SK-N-MC (cell line): ENCODE results near the gene SBSN.
"Not testable (repeated sequence)": the region's sequence is repeated elsewhere in the genome, so short reads cannot be mapped to it uniquely, and the experiment has no call there.

ENCODE experiments used
- DNase-seq: peaks from one replicate; pipeline ENCODE4 v3.0.0-alpha.2; 2011; ENCODE audit warnings: low read depth, low spot score
- H3K27ac ChIP-seq: fragments of 200-600 bp; sonication (generic); 2 replicates; pipeline ENCODE4 v1.5.1; 2016; ENCODE audit warnings: mixed run types
- H3K36me3 ChIP-seq: fragments of 200-600 bp; sonication (generic); 2 replicates; pipeline ENCODE4 v1.6.1; 2017; ENCODE audit warnings: antibody characterized with exemption, low read length, mixed read lengths; ENCODE audit not compliant: insufficient read depth
- H3K4me3 ChIP-seq: fragments of 200-600 bp; sonication (generic); 2 replicates; pipeline ENCODE4 v1.5.1; 2016
- H3K9ac ChIP-seq: fragments of 200-600 bp; sonication (generic); 2 replicates; pipeline ENCODE4 v1.8.0; 2017; ENCODE audit warnings: mixed run types, mixed read lengths; ENCODE audit not compliant: insufficient read length
- H3K9me3 ChIP-seq: fragments of 200-600 bp; sonication (generic); 2 replicates; pipeline ENCODE4 v1.6.1; 2017; ENCODE audit warnings: low read depth, mild to moderate bottlenecking, antibody characterized with exemption, low read length, moderate library complexity, mixed read lengths
- EZH2 ChIP-seq: fragments of 200-600 bp; sonication (generic); IDR thresholded peaks from one replicate; pipeline ENCODE4 v1.6.1; 2017; ENCODE audit warnings: antibody characterized with exemption
- FOXP2 ChIP-seq: optimal IDR thresholded peaks from 2 replicates; pipeline ENCODE3; 2011; ENCODE audit warnings: mild to moderate bottlenecking, moderate library complexity; ENCODE audit not compliant: insufficient read depth; ENCODE audit errors: extremely low read length, control extremely low read depth
- POLR2AphosphoS5 ChIP-seq: IDR thresholded peaks from 2 replicates; pipeline ENCODE4 v1.6.1; 2012; ENCODE audit warnings: mild to moderate bottlenecking, low read depth, low read length, borderline replicate concordance

SBSN gene

GRCh38 chr19:35484252-35485036 lies 43.7 kb downstream of the SBSN start:
- no peaks in the 10 kb centered on the region for H3K9me3 ChIP-seq

GRCh38 chr19:35483089-35483488 lies 45.0 kb downstream of the SBSN start:
- H3K4me3 ChIP-seq, result no peak overlapping the region
- no peaks in the 10 kb centered on the region for H3K9me3 ChIP-seq
- no peak overlapping the region for H3K9ac ChIP-seq
- TF ChIP-seq POLR2AphosphoS5 (no peak), FOXP2 (no peak), EZH2 (no peak)
- H3K36me3 ChIP-seq, result no peaks in the 10 kb centered on the region
- no peak overlapping the region for H3K27ac ChIP-seq
- no peak for DNase-seq

More at GRCh38 chr19:35484252-35485036, 43.7 kb downstream of the SBSN start:
- no peak for TF ChIP-seq FOXP2
- TF ChIP-seq POLR2AphosphoS5, result no peak
- no peak for TF ChIP-seq EZH2
- no peak overlapping the region for H3K4me3 ChIP-seq
- no peak overlapping the region for H3K27ac ChIP-seq
- H3K36me3 ChIP-seq, result no peaks in the 10 kb centered on the region
- DNase-seq, result no peak
- H3K9ac ChIP-seq, result no peak overlapping the region

- no peaks in the 10 kb centered on the region for H3K9me3 ChIP-seq
- no peak overlapping the region for H3K4me3 ChIP-seq
- H3K36me3 ChIP-seq, result no peaks in the 10 kb centered on the region
- no peak overlapping the region for H3K27ac ChIP-seq
- no peak overlapping the region for H3K9ac ChIP-seq
- TF ChIP-seq POLR2AphosphoS5, result no peak
- TF ChIP-seq FOXP2, result no peak
- TF ChIP-seq EZH2, result no peak
- no peak for DNase-seq
These were observed 49.1 kb downstream of the SBSN start for GRCh38 chr19:35478794-35479677.

- DNase-seq, result no peak
- TF ChIP-seq FOXP2 (no peak), POLR2AphosphoS5 (no peak), EZH2 (no peak)
These were observed 52.0 kb downstream of the SBSN start for GRCh38 chr19:35476149-35476548.

GRCh38 chr19:35474594-35474993 lies 53.5 kb downstream of the SBSN start:
- not testable (repeated sequence) for H3K9me3 ChIP-seq, DNase-seq, H3K9ac ChIP-seq, H3K27ac ChIP-seq, H3K4me3 ChIP-seq, H3K36me3 ChIP-seq

More at GRCh38 chr19:35476149-35476548, 52.0 kb downstream of the SBSN start:
- H3K4me3 ChIP-seq, result no peak overlapping the region
- H3K9me3 ChIP-seq, result no peaks in the 10 kb centered on the region
- no peaks in the 10 kb centered on the region for H3K36me3 ChIP-seq
- no peak overlapping the region for H3K9ac ChIP-seq
- no peak overlapping the region for H3K27ac ChIP-seq

GRCh38 chr19:35474104-35474503 lies 54.0 kb downstream of the SBSN start:
- TF ChIP-seq EZH2, result no peak
- no peak for TF ChIP-seq FOXP2
- TF ChIP-seq POLR2AphosphoS5, result no peak
- Histone ChIP-seq H3K9ac (no peak overlapping the region), H3K27ac (no peak overlapping the region), H3K36me3 (no peaks in the 10 kb centered on the region), H3K4me3 (no peak overlapping the region), H3K9me3 (no peaks in the 10 kb centered on the region)
- DNase-seq, result no peak
